ENCODE results near the gene ODF4.

DNA sequence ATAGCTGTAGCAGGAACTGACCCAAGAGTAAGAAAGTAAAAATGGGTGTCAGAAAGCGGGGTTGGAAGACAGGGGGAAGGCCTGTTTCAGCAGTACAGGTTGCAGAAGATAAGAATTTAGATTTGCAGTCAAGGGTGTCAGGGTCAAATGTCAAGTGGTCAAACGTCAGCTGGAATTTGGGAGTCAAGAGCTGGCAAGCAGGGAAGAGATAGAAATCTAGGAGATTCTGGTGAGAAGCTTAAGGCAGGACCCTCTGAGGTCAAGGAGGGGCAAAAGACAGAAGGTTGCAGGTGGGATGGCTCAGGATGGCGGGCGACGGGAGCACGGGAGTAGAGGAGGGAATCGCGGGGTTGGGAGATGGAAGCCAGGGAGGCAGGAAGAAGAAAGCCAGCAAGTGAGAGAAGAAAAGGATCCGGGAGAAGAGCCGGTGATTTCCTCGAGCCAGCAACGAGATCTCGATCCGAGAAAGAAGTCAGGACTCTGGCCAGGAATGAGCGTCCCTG is 44.8 kb upstream of the ODF4 start:
- TF ChIP-seq CTCF (IDR thresholded peaks at IDR 0.05) = no peak
- TF ChIP-seq POLR2A (IDR thresholded peaks at IDR 0.05) = no peak
